ENCODE measurements around the gene CDKAL1.
A peak's percentile ranks its signal among the peaks of the same experiment; 100 is the strongest.

CDKAL1 gene

DNA sequence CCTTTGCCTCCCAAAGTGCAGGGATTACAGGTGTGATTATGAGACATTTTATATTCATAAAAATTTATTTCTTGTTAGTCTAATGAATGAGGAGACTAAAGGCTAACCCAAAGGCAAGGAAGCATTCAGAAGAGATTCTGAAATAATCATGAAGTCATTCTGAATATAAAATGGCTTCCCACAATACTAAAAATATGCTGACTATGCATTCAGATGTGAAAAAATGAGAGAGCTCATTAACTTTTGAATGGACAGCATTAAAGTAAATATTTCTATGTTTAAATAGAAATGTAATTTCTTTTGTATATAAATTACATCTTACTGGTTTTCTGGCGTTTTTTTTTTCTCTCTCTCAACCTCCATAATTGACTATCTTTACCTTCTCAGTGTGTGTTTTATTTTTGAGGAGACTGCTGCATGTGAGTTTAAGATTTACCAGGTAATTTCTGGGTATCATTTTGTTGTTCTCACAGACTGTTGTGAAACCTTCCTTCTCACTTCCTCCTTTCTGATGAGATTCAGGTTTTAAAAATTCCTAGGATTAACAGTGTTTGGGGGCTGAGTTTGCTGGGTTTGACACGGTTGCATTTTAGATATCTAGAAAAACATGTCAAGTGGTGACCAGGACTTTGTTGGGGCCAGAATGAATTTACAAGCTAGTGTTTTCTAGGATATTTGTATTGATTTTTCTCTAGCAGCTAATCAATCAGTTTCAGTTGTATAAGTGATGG, 316.6 kb downstream of the CDKAL1 start:
- no peak for DNase-seq

DNA sequence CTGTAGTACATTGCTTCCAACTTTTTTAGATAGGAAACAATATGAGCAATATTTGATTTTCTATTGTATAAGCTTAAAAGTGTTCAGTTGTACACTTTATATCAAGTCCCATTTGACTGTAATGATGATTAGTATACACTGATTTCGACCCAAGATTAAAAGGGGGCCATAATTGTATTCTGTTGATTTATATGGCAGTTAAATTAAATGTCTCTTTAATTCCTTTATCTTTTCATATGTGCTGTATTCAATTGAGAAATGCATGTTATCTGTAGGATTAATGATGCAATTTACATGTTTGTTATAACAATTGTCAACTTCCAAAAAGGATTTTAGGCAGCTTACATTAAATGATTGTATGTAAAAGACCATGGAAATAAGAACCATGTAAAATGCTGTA, 317.5 kb downstream of the CDKAL1 start:
- no peak for DNase-seq

DNA sequence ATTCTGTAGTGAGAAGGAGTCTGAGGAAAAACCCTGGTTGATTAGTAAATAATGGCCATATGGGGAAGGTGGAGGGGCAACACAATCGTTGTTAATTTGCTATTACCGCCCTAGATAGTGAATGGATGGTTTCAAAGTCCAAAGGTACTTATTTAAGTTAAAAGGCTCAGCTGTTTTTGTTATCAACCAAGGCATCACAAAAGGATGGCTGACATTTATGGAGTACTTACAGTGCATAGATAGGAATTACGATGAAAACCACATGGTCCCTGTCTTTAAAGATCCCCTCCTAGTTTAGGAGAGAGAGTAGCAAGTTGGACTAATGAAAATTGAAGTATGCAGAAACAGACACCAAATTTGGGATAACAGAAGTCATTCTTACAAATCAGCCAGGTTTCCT, 319.6 kb downstream of the CDKAL1 start:
- DNase-seq: no peak

DNA sequence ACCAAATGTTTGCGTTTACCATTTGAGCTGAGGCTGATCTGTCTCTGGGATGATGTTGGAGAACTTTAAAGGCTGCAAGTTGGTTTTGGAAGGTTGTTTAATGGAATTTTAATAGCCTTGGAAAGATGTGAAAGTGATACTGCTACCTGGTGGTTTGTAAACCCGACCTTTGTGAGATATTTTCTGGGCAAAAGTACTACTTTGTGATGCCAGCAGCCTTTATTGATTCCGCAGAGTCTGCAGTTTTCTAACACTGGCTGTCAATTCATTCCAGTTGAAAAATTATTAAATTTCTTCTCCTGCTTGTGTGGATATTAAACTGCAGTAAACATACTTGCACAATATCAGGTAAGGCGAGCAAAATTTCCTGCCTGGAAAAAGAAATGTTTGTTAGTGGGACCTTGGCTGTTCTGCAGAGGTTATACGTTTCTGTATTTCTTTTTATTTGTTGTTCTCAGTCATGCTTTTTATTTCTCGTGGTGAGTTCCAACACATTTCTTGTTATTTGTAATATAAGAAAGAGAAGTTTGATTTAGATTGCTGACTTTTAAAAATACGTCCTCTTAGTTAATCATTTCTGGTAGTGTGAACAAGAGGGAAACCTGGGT, 322.5 kb downstream of the CDKAL1 start:
- no peak for DNase-seq

DNA sequence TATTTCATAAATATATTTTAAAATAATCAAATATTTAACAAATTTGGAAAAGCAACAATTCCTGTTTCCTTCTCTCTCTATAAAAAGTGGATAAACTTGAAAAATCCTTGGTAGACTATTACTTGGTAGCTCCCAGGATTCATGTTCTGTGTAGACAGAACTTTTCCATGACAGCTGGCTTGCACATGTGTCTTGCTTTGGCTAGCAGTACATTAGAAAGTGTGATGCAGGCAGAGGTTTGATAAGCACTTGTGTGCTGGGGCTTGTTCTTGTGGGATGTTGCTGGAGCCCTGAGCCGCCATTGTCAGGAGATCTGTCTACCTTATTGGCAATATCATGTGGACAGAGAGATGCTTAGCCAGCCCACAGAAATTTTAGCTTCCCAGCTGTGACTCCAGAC, 327.2 kb downstream of the CDKAL1 start:
- no peak for DNase-seq

DNA sequence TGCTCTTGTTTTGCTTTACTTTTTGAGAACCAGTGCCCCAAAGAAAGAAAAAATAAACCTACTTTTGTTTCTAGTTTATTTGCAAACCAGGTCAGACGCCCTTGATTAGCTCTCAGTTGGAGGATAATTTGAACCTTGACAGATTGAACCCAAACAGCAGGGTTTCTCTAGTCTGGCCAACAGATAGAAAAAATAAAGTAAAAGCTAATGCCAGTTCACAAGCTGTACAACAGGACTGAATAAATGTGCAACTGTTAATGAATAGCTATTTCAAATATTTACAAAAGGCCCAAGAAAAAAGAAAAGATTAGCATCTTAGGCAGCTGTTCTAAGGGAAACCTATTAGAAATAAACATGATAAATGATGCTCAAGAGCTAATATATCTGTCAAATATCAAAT, 331.8 kb downstream of the CDKAL1 start:
- no peak for DNase-seq

DNA sequence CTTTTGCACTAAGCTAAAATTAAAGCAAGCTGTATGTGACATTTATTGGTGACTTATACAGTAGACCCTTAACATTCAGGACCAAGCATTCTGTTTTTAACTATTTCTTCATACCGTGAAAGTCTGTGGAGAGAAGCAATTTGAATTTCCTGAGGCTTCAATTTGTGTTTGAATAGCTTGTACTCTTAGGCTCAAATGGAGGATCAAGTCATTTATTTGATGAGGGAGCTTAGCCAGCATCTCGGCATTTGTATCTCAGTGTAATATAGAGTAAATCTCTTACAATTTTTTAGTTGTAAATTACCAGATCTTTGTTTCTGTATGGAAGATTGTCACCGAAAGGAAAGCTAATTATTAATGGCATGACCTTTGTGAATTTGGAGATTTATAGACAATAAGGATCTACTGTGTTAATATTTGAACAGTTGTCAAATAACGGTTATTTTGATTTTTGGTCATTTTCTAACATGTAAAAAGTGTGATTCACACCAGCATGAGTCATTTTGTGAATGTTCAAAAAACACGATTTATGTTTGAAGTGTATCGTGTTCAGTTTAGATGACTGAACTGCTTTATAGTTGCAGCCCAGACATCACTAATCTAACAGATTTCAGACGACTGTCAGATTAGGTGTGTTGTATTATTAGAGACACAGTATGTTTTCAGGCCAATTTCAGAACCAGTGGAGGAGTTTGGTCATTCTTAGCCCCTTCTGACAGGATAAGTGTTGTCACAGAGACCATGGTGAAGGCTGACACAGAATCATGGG, 332.9 kb downstream of the CDKAL1 start:
- DNase-seq: no peak

DNA sequence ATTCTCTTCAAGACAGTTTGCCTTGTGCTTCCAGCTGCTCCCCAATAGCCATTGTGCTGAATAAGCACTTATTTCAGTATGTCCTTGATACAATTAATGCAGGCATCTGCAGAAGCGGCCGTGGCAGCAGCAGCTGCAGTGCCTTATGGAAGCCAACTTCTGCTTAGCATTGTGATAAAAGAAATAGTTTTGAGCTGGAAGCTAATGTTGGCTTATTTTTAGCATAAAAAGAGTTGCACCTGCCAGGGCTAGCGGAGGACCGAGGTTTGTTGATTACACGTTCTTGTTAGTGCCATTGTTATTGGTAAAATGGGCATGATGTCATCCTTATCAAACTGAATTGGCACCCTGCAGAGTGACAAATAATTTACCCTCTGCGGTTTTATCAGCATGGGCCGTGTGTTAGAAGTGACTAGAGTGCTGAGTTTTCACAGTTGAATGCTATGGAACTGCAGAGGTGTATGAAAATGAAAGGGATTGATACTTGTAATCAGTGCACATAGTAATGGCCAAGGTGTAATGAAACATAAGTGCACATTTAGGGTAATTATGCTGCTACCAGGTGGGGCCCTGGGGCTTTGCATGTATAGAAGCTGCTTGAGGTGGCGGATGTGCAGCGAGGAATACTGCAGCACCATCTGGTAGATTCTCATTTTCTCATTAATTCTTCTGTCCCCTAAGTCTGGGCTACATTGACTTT, 334.3 kb downstream of the CDKAL1 start:
- DNase-seq: no peak

DNA sequence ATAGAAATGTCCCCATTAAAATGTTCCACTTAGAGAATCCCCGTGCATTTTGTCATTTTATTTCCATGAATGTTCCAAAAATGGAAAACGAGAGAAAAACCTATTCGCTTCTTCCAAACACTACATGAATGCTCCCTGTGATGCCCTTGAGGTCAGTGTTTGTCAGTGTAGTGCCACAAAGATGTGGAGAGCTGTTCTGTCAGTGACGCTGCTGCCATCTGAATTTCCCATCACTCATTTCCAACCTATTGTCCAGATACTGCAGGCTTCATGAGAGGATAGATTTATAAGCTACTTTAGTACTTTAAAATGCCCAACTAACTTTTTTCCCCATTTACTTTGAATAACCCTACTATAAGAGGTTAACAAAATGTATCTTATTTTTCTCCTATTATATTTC, 335.8 kb downstream of the CDKAL1 start:
- no peak for DNase-seq

DNA sequence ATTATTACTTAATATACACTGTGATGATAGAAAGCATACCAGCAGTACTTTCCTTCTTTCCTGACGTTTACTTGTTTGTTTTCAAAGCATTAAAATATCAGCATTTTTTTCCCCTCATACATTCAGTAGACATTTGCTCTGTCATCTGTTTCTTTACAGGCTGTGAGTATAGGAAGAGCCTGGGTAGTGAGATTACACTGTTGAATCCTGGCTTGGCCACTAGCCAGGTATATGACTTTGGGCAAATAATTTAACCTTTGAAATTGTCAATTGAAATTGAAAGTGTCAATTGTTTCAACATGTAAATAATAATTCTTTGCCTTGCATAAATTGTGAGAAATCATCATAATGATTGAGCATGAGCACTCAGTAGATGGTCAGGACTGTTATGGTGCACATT, 336.2 kb downstream of the CDKAL1 start:
- DNase-seq: no peak

DNA sequence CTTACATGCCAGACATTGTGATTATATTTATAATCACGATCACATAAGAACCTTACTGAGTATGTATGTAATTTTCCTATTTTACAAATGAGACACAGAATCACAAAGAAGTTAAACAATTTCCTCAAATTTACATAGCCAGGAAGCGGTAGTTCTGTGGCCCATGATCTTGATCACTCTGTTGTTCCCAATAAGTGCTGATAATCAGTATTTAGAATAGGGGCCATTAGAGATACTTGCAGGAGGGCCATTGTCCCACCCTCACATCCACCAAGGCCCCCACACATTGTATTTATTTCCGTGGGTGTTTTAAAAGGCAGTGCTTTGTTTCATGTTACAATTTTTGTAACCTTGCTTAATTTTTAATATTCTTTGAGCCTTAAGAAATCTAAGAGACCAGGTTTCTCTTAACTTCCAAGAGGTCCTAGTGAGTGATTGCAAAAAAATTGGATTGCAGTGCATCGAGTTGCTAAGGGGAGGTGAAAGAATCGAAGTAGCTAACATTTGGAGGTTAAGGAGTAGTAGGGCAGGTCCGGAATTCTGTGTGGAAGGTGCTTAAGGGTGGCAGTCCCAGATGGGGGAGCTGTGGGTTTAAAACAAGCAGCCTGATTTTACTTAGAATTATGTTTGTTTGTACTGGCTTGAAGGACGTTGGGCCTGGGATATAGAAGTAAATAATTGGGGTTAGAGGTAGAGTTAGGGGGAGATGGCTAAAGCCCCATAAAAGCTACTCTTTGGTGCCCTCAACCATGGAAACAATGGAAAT, 339.4 kb downstream of the CDKAL1 start:
- DNase-seq: no peak

DNA sequence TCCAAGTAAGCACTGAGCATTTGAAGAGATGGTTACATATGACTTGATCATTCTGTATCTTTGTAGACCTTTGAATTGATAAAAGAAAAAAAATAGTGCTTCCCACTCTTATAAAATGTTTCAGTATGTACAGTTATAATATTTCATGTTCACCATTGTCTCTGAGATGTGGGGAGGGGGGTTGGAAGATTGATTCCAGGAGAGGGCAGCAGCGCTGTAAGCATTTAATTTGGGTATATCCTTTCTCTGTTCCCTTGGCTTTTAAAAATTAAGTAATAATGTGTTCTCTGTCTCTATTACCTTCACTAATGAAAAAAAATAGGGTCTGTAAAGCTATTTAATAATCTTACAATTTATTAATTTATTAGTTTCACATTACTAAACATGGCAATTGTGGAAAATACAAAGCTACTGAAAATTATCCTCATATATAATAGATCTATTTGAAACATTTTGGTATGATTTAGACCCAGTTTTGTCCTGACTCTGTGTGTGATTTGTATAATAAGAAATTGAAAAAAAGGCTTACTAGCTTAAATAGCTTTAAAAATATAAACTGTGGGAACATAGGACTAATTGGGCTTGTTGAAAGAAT, 341.2 kb downstream of the CDKAL1 start:
- peak; percentile 37 for DNase-seq

DNA sequence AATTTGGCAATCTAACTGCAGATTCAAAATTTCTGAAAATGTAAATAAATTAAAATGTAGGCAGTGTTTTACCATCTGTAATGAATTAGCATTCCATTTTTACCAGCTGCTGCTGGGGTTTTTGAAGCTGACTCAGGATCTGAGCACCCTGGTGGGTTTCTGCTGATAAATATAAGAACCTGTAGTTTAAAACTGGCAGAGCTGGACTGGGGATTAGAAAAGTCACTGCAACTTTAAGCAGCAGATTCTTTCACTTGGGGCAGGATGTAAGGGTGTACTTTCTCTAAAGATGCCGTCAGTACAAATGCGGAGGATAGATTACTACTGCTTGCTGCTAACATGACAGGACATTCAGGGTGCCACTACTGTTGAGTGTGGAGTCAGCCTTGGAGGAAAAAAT, 341.8 kb downstream of the CDKAL1 start:
- peak; percentile 81 for DNase-seq

DNA sequence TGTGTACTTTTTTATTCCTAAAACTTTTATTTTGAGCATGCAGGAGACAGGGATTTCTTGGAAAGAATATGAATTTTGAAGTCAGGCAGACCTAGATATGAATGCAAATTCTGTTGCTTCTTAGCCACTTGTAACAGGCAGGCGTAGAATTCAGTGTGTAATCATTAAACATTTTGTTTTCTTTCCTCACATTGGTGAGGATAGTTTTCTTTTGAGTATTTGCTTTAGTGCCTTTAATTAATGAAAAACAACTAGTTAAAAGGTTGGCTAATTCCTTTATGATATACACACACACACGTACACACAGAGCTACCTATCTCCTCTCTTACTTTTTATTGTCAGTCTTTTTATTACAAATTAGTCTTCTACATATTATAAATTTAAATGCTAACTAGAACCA, 342.3 kb downstream of the CDKAL1 start:
- DNase-seq: no peak

DNA sequence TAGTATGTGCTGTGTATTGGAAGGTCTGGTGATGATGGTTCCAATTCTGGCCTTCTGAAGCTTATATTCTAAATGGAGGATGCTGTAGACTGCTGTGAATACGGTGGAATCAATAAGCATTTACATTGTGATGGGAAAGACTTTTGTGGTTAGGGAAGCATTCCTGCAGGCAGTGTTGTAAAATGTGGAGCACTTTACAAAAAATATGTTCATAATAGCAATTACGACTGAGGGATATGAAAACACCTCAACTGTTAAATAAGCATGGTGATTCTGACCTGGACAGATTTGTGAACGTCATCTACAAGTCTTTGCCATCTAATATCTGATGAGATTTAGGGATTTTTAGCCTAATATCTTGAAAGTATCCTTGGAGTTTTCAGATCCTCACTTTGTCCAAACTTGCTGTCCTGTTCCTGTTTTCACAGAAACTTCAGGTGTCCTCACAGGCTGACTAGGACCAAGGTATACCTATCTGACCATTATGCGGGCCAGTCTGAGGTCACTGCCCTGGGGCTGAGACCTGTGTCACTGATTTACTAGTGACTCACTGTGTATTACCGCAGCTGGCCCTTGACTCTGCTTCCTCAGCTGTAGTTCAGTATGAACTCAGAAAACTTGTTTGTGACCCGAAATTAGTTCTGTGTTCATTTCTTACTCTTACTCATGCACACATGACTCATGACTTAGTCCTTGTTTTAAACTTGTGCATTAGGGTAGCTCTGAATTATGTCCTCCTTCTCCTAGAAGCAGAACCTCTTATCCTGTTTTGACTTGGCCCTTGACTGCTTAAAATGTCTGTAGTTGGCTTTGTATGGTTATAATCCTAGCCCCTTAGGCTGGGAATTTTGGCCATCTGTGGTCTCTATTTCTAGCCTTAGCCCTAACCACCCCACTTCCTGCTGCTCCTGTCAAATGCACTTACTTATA, 343.0 kb downstream of the CDKAL1 start:
- peak; percentile 94 for DNase-seq

DNA sequence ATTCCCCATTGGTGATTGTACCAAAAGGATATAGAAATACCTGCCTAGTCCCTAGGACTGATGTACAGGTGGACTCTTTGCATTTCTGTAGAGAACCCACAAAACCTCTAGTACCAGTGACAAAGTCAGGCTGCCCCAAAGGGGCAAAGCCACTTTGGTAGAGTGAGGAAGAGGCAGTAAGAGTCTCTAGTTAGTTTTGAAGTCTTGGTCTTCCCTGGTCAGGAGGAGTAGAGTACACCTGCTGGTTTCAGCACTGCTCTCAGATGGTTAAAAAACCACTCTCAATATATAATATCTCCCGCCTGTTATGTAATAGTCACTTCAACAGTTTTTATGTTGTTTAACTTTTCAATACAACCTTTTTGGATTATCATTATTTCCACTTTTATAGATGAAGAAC, 344.9 kb downstream of the CDKAL1 start:
- no peak for DNase-seq

DNA sequence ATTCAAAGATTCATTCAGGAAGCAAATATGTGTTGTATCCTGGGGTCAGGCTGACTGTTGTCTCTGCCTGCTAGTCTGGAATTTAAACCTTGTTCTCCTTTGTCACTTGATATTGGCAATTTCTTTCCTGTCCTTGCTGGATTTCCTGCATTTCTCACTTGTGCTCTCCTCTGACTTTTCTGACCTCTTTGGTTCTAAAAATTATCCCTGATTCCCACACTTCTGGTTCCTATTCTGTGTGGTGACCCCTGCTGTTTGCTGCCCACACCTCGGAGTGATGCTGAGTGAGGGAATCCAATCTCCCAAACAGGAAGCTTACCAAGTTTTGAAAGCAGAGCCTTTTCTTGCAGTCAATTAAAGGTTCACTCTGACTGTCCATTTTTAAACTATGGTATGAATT, 345.3 kb downstream of the CDKAL1 start:
- no peak for DNase-seq

DNA sequence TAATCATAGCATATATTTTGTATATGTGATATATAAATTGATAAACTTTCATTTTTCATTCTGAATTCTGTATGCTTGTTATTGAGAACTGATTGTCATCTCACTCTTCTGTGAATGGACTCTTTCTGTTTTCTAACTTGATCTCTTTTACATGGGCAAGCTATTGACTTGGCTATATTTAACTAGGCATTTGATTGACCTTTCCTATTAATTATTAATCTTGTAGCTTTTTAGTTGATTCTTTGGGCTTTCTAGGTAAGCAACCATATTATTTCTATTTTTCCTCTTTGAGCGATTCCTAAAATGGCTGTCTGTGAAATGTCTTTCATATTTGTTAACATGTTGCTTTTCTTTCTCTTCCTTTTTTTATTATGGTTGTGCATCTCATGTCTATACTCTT, 347.1 kb downstream of the CDKAL1 start:
- no peak for DNase-seq

DNA sequence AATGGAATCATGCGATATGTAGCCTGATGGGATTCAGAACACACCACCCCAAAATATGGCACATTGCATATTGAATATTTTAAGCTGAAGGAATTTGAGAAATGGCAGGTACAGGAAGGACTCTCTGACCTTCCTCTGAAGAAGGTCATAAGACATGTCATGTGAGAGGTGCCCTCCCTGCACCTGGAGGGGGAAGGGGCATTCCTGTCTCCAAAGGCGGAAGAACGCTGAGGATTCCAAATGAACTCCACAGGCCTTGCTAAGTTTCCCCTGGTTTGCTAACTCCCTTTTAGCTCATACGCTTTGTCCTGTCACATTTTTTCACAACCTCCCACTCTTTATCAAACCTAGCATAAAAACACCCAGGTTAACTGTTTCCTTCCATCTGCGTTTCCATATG, 347.8 kb downstream of the CDKAL1 start:
- no peak for DNase-seq

DNA sequence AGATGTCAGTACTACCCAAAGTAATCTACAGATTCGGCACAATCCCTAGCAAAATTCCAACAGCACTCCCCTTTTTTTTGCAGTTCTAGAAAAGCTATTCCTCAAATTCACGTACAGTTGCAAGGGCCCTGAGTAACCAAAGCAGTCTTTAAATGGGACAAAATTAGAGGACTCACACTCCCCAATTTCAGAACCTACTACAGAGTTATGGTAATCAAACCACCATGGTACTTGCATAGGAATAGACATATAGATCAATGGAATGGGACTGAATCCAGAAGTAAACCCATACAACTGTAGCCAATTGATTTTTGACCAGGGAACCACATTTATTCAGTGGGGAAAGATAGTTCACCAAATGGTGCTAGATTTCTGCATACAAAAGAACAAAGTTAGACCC, 350.8 kb downstream of the CDKAL1 start:
- DNase-seq: no peak

DNA sequence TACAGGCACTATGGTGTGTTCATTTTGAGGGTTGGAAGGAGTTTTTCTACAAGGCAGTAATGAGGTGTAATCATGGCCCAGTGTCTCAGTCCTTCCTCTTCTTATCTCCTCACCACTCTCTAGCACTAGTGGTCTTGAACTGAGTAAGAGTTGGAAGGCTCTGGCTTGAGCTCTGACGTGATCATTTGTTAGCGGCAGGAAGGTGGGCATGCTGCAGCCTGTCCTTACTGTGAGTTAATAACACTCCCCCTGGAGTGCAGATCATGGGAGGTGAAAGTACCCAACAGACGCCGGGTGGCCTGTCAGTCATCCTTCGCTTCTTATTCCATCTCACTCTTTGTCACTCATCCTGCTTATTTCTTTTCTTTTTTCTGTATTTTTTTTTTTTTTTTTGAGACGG, 356.9 kb downstream of the CDKAL1 start:
- DNase-seq: no peak

All from EL (cell line).